Measurements from ENCODE around the gene PHTF2.
"Not testable (repeated sequence)": the region's sequence is repeated elsewhere in the genome, so short reads cannot be mapped to it uniquely, and the experiment has no call there.

Gene PHTF2

DNA sequence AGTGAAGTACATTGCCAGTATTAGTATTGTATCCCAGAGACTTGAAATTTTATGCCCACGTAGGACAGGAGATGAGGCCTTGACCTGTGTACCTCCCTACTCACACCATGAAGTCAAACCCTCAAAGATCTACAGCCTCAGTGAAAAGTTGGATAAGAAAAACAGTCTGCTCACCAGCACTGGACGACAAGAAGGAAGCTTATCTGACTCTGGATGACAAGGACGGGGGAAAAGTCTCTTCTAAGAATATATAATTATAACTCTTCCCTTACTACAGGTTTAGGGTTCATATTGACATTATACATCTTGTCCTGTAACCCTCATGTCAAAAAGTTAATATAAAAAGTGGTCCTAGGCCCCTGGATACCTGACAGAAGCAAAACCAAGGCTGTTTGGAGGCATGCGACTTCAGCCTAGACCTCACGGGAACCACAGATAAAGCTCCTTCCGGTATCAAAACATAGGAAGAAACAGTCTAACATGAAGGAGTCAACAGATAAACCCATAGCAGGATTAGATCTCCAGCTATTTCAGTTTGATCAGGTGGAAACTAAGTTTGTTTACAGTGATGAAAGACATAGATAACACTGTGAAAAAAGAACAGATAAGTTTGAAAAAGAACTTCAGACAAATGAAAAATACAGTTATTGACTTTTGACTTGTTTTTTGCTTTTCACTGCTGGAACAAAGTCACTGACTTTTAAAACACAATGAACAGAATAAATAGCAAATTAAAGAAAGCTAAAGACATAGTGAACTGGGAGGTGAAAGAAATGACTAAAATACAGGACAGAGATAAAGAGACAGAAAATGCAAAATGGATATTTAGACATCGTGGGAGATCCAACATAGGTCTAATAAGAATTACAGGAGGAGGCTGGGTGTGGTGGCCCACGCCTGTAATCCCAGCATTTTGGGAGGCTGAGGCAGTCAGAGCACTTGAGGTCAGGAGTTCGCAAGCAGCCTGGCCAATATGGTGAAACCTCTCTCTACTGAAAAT is 145.9 kb downstream of the PHTF2 start:
- FAIRE-seq, result no peak

DNA sequence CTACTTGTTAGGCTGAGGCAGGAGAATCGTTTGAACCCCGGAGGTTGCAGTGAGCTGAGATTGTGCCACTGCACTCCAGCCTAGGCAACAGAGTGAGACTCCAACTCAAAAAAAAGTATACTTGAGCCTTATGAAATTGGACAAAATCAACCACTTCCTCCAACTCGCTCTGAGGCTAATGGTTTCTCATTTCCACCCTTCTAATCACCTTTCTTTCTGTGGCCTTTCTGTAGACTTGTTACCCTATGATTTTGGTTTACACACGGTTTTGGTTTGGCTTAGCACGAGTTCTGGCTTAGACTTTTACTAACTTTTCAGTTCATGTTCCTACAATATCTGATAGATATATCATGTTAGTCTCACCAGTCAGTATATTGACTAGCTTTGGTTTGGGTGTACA is 152.0 kb downstream of the PHTF2 start:
- no peak for FAIRE-seq

DNA sequence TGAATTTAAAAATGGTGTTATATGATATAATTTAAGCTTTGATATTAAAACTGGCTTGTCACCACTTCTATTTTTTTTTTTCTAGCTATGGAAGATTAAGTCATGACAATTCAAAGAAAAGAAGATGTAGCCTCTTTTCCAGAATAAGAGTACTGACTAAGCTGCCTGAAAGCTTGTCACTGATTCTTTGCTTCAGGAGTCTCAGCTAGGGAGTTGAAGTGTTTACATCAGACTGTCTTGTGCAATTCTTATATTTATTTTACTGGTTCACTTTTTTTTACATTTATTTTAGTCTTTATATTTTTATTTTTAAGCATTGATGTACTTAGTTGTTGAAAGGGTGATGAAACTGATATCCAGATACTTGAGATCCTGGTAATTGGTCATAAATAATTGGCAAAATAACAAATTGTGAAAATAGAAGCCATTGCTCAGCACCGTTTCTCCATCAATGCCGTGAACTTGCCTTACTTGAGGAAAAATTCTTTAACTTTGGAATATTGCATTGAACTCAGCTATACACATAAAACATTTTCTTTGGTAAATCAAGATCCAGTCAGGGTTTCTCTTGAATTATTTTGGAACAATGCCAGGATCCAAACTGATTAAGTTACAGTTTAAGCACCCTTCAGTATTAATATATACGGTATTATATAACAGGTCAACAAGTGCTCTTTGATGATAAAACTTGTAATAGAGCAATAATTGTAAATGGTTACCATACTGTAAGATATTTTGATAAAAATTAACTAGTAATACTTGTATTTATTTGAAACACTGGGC is 156.4 kb downstream of the PHTF2 start:
- no peak for FAIRE-seq

DNA sequence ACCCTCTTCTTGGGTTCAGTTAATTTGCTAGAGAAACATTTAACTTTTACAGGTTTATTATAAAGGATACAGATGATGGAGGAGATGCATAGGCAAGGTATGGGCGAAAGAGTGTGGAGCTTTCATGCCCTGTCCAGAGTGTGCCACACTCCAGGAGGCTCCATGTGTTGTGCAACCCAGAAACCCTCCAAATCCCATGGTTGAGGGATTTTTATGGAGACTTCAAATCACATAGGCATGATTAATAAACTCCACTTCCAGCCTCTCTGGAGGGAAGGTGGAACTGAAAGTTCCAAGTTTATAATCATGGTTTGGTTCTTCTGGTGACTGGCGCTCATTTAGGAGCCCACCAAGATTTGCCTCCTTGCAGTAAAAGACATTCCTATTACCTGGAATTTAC is 159.9 kb downstream of the PHTF2 start:
- FAIRE-seq, result no peak

DNA sequence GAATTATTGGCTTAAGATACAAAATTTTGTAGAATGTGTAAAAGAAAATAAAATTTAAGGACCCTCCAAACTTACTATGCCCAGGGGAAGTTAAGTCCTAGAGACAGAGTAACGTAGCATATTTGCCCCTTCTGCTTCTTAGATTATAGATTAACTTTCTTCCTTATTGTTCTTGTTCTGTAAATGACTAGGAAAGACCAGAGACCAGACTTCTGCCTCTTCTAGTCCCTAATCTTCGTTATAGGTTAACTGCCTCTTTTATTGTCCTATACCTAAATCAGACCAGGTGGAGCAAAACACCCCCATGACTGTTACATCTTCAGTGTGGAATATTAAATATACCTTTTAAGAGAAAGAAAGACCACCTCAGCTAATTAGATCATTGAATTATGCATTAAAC is 160.5 kb downstream of the PHTF2 start:
- FAIRE-seq, result no peak

DNA sequence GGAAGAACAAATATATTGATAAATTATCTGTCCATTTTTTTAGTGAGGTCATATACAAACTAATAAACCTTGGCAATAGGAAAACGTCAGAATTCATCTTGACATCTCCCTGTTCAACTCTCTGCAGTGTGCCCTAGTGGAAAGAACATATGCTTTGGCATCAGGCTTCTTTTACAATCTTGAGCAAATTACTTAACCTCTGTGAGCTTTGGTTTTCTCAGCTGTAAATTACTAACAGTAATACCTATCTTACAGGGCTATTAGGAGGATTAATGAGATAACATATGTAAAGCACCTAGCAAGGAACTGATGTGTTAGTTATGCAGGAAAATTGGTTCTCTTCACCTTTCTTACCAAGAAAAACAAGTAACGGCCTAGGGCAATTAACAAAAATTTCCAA is 161.8 kb downstream of the PHTF2 start:
- FAIRE-seq, result no peak

DNA sequence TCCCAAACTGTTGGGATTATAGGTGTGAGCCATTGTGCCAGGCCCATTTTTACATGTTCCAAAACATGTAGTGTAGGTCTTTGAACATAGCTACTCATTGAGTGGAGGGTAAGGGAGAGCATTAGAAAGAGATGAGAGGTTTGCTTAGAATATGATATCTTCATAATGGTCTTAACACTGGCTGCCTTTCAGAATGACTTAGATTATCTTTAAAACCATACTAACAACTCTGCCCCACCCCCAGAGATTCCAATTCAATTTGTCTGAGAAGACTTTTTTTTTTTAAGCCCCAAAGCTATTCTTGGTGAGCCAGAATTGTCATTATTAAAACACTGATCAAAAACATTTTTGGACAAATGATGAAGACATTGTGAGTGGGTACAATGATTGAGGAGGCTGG is 168.9 kb downstream of the PHTF2 start:
- FAIRE-seq, result no peak

DNA sequence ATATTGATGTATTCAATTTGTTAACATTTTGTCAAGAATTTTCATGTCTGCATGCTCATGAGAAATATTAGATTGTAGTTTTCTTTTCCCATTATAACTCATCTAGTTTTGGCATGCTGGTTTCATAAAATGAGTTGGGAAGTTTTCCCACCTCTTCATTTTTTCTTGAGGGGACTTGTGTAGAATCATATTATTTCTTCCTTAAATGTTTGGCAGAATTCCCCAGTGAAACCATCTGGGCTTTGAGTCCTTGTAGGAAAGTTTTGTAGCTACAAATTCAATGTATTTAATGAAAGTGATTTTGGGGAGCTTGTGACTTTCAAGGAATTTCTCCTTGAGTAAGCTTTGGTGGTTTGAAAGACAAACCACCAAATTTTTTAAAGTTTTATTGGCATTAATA is 173.2 kb downstream of the PHTF2 start:
- FAIRE-seq, result no peak

DNA sequence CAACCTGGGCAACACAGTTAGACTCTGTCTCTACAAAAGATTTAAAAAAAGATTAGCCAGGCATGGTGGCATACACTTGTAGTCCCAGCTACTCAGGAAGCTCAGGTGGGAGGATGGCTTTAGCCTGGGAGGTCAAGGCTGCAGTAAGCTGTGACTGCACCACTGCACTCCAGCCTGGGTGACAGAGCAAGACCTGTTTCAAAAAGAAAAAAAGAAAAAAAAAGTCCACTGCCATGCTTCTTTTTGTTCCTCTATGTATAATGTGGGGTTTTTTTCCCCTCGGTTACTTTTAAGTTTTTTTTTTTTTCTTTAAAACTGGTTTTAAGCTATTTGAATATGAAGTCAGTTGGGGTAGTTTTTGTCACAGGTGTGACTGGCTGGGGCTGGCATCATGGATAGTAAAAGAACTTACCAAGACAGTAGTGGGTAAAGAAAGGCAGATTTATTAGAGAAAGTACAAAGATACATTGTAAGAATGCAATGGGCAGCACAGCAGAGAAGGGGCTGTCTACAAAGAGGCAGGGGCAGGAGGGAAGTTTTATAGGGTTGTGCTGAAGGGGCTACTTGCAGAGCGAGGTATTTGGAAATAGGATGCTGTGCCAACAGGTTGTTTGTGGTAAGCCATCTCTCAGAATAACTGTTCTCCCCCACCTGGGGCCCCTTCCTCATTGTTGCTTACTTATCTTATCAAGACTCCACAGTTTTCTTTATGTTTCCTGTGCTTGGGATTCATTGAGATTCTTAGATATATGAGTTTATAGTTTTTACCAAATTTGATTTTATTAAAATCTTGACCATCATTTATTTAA is 177.3 kb downstream of the PHTF2 start:
- FAIRE-seq, result no peak

DNA sequence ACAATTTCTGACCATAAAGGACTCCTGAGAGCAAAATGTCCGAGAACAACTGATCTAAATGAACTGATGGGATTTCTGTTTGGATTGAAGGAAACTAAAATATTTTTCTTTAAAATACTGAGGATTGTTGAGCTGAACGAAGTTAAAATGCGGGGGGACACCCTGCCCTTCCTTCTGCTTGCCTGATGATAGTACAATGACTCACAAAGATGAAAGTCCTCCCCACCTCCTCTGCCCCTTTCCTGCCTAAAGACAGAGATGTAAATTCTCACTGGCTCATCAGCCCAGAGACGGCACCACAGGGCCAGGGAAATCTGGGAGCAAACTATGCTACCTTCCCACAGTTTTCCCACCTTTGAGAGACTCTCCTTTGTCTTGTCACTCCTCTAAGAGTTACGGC is 180.6 kb downstream of the PHTF2 start:
- FAIRE-seq, result no peak

DNA sequence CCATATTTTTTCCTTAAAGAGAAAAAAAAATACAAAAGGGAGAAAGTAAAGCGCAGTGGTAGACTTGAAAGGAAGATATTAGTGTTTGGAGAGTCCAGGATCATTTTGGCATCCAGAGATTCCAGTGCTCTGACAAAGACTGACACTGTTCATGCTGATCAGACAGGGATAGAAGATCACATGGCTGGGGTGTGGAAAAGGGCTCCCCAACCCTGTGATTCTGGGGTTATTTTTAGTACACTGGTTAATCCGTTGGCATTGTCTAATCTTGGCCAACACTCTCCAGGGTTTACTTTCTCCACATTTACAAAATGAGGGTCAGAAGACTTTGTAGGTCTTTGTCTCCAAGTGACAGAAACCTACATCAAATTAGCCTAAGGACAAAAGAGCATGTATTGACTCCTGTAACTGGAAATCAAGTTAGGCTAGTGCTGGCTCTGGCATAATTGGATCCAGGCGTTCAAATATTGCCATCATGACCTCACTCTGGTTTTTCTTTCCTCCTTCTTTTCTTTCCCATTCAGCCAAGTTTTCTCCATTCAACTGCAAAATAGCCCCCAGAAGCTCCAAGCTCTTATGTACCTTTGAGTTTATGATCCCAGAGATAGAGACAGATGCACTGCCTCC is 181.6 kb downstream of the PHTF2 start:
- FAIRE-seq, result no peak

DNA sequence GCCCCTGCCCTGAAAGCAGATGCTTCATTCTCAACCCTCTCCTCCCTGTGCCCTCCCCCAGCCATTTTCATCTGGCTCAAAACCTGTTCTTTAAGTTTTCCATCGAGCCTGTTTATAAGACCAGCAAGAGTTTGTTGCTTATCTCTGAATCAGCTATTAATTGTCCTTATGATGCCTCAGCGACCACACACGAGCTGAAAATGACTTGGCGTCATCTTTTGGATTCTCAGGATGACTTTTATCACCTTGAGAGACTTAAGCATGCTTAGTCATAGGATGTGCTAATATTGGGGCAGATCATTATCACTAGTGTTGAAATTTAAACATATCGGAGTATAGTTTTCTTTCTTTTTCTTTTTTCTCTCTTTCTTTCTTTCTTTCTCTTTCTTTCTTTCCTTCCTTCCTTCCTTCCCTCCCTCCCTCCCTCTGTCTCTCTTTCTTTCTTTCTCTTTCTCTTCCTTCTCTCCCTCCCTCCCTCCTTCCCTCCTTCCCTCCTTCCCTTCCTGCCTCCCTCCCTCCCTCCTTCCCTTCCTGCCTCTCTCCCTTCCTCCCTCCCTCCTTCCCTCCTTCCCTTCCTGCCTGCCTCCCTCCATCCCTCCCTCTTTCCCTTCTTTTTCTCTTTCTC is 184.5 kb downstream of the PHTF2 start:
- FAIRE-seq, result no peak

DNA sequence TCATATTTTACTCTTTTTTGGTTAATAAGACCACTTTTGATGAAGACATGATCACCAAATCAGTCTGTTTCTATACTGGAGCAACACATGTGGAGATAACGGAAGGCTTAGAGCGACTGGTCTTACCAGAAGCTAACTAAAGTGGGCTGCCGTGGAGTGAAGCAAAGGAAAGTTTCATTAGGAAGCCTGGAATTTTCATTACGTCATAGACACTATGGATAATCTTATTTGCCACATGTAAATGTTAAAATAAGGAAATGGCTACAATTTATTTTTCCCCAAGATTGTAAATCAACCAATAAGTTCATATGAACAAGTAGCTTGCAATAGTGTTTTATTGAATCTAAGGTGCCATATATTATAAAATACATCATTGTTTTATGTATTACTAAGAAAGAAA is 185.4 kb downstream of the PHTF2 start:
- no peak for FAIRE-seq

DNA sequence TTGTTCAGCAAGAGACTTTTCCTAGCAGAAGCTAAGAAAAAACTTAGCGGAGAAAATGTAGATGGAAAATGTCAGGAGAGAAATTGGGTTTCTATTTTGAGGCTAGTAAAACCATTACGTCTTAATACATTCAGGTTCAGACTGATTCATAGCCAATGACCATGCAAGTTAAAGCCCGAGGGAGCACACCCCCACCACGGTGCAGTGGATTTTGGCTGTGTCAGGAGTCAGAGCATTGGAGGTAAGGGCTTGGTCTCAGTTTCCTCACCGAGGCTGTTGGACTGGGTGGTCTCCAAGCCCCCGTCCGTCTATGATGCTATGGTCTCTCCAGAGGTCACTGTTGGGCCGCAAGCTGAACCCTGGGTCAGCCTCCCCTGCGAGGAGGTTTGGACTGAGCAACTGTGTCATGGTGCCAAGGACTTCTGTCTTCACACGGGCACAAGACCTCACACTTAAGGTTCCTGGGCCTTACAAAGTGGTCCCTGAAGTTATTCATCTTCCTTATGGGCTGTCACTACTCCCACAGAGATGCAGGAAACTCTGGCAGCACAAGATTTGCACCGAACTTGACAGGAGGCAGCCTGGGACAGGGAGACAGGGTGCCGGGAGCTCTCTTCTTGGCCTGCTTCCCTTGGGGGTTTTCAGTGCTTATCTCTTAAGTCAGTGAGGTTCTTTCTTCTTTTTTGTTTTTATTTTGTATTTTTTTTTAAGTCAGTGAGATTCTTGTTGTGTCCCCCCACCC is 186.8 kb downstream of the PHTF2 start:
- no peak for FAIRE-seq

DNA sequence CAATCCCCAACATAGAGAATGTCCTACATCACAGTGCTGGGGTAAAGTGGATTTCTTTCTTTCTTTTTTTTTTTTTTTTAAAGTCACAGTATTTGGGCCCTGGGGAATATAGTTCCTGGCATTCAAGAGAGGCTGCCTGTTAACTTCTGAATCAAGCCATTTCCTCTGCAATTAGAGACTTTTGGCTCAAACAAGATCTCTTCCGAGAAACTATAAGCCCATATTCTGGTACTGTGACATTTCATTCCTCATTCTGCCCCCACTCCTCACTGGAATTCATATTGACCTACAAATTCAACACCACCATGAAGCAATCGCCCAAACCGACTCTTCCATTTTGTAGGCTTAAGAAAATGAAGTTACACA is 187.4 kb downstream of the PHTF2 start:
- no peak for FAIRE-seq

DNA sequence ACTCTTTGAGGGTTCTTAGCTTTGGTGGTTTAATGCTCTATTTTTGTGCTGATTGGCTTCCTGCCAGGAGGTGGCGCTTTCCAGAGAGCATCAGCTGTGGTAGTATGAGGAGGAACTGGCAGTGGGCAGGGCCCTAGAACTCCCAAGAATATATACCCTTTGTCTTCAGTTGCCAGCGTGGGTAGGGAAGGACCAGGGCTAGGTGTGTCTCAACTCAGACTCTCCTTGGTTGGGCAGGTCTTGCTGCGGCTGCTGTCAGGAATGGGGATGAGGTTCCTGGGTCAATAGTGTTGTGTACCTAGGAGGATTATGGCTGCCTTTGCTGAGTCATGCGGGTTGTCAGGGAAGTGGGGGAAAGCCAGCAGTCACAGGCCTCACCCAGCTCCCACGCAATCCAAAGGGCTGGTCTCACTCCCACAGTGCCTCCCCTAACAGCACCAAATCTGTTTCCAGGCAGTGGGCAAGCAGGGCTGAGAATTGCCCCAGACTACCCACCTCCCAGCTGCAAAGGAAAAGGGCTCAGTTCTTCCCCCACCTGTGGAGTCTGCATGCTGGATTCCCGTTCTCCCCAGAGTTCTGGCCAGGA is 191.5 kb downstream of the PHTF2 start:
- FAIRE-seq, result no peak

DNA sequence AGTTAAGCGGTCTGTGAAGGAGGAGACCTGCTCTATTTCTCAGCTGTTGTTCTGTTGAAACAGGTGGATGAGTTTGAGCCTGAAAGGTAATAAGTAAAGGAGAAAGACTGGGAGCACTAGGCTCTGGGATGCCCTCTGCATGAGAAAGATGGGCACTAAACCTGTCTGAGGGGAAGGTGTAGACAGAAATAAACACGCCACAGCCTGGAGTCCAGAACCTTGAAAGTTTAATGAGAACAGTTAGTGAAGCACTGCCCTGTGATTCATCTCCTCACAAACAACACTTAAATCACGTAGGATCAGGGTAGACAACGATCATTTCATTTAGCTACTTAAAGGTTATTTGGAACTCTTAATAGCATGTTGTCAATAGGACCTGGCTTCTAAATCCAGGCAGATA is 193.1 kb downstream of the PHTF2 start:
- FAIRE-seq, result no peak

DNA sequence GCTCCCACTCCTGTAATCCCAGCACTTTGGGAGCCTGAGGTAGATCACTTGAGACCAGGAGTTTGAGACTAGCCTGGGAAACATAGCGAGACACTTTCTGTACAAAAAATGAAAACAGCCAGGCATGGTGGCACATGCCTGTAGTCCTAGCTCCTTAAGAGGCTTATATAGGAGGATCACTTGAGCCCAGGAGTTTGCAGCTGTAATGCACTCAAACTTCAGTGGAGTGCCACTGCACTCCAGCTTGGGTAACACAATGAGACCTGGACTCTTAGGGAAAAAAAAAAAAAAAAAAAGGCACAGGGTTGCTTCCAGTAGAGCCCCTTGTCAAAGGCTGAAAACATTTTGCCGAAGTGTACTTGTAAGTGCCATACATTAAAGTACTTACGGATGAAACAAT is 195.3 kb downstream of the PHTF2 start:
- no peak for FAIRE-seq

DNA sequence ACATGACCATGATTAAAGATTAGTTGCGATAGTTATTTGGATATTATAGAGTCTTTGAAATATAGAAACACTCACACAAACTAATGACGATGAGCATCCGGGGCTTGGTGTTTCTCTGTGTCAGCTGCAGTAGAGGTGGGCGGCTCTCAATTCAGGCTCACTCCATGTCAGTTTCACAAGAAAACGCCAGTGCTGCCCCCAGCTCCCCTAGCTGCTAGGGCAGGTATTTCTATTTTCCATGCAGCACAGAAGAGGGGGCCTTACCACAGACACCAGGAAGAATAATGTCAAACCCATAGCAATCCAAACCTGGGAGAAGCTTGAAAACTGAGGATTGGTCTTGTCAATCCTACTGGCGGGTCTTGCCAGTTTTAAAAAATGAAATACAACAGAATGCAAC is 197.1 kb downstream of the PHTF2 start:
- FAIRE-seq, result no peak

DNA sequence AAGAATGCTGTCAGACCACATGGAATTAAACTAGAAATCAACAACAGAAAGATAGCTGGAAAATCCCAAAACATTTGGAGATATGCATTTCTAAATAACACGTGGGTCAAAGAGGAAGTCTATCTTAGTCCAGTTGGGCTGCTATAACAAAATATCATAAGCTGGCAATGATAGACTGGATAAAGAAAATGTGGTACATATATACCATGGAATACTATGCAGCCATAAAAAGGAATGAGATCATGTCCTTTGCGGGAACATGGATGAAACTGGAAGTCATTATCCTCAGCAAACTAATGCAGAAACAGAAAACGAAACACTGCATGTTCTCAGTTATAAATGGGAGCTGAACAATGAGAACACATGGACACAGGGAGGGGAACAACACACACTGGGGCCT is 200.6 kb downstream of the PHTF2 start:
- FAIRE-seq, result not testable (repeated sequence)

DNA sequence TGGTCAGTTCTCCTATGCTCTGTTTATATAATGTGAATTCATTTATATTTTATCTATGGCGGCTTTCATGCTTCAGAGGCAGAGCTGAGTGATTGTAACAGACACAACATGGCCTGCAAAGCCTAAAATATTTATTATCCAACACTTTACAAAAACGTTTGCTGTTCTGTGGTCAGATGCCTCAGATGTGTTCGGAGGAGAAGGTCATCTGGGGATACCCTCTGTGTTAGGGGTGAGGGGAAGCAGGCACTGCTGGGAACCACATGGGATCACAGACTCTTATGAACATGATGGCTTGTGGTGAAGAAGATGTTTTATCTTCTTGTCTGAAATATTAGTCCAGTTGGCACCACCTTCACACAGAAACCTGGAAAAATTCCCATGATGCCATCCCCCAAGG is 203.4 kb downstream of the PHTF2 start:
- no peak for FAIRE-seq
